HepG2 (cell line): ENCODE measurements around the gene HDLBP. TPM values are rescaled to one million over a fixed set of nuclear protein-coding genes. Genes with fewer than 3 reads are reported as not detected.

Source experiments
- ARID5B ChIP-seq: IDR thresholded peaks from 2 replicates; pipeline ENCODE4 v1.4.0; 2020; ENCODE audit warnings: mild to moderate bottlenecking, missing genetic modification reagents
- ATF3 ChIP-seq: sonication (generic); formaldehyde crosslinking; IDR thresholded peaks from 2 replicates; pipeline ENCODE4 v1.4.0; 2020; ENCODE audit warnings: missing genetic modification reagents
- KLF11 ChIP-seq: IDR thresholded peaks from 2 replicates; pipeline ENCODE4 v1.6.1; 2016; ENCODE audit warnings: missing compliant biosample characterization
- KLF12 ChIP-seq: sonication (generic); formaldehyde crosslinking; IDR thresholded peaks from 2 replicates; pipeline ENCODE4 v1.4.0; 2020; ENCODE audit warnings: missing genetic modification reagents, borderline replicate concordance
- NRL ChIP-seq: sonication (generic); formaldehyde crosslinking; IDR thresholded peaks from 2 replicates; pipeline ENCODE4 v1.5.0; 2020; ENCODE audit warnings: missing genetic modification reagents, mild to moderate bottlenecking, moderate library complexity, borderline replicate concordance
- PHF20 ChIP-seq: sonication (generic); formaldehyde crosslinking; IDR thresholded peaks from 2 replicates; pipeline ENCODE4 v1.5.0; 2020; ENCODE audit warnings: mild to moderate bottlenecking, missing genetic modification reagents
- SAP130 ChIP-seq: IDR thresholded peaks from 2 replicates; pipeline ENCODE4 v1.6.1; 2016; ENCODE audit warnings: low read depth
- TAF1 ChIP-seq: sonication (generic); formaldehyde crosslinking; IDR thresholded peaks from 2 replicates; pipeline ENCODE4 v1.4.0; 2020; ENCODE audit warnings: missing genetic modification reagents
- TBL1XR1 ChIP-seq: fragments of 150-350 bp; IDR thresholded peaks from 2 replicates; pipeline ENCODE4 v1.6.1; 2014; ENCODE audit warnings: borderline replicate concordance, low read length; ENCODE audit not compliant: partially characterized antibody
- TBX2 ChIP-seq: sonication (generic); formaldehyde crosslinking; IDR thresholded peaks from 2 replicates; pipeline ENCODE4 v1.5.0; 2020; ENCODE audit warnings: missing genetic modification reagents, mild to moderate bottlenecking, borderline replicate concordance
- TFDP2 ChIP-seq: sonication (generic); formaldehyde crosslinking; IDR thresholded peaks from 2 replicates; pipeline ENCODE4 v1.4.0; 2020; ENCODE audit warnings: missing genetic modification reagents
- ZFP1 ChIP-seq: IDR thresholded peaks from 2 replicates; pipeline ENCODE4 v1.6.1; 2016
- ZNF136 ChIP-seq: sonication (generic); formaldehyde crosslinking; IDR thresholded peaks from 2 replicates; pipeline ENCODE4 v1.8.1; 2022; ENCODE audit warnings: low read depth, mild to moderate bottlenecking, moderate library complexity, missing genetic modification reagents
- ZNF256 ChIP-seq: sonication (generic); formaldehyde crosslinking; conservative IDR thresholded peaks from 2 replicates; pipeline ENCODE4 v1.4.0; 2020; ENCODE audit warnings: missing genetic modification reagents
- ZNF276 ChIP-seq: sonication (generic); formaldehyde crosslinking; IDR thresholded peaks from 2 replicates; pipeline ENCODE4 v1.4.0; 2020; ENCODE audit warnings: mild to moderate bottlenecking, low read depth, missing genetic modification reagents
- ZNF687 ChIP-seq: sonication (generic); formaldehyde crosslinking; IDR thresholded peaks from 2 replicates; pipeline ENCODE4 v1.5.1; 2020; ENCODE audit warnings: mild to moderate bottlenecking, missing genetic modification reagents, moderate library complexity
- ZSCAN22 ChIP-seq: sonication (generic); formaldehyde crosslinking; IDR thresholded peaks from 2 replicates; pipeline ENCODE4 v1.4.0; 2020; ENCODE audit warnings: mild to moderate bottlenecking, missing genetic modification reagents
- ZSCAN29 ChIP-seq: sonication (generic); formaldehyde crosslinking; conservative IDR thresholded peaks from 2 replicates; pipeline ENCODE4 v1.4.0; 2020; ENCODE audit warnings: mild to moderate bottlenecking, missing genetic modification reagents
- polyA plus RNA-seq, 8 experiments: library from polyadenylated mRNA; depleted of rRNA in 3 of 8; stranded (reverse) in 7 of 8; unstranded in 1 of 8; fragments of >200 nt; fragmentation: Illumina TruSeq in 4 of 8; extraction: Trizol in 4 of 8; gene quantifications; 2 replicates each; pipeline versions ENCODE4 v1.2.1 to v1.2.3, GENCODE V29; 2011 to 2016; ENCODE audit warnings: low read depth in 4 of 8, missing spikeins in 1 of 8, mixed read lengths in 1 of 8; ENCODE audit not compliant: insufficient read depth in 1 of 8
- total RNA-seq, 5 experiments: library from RNA; depleted of rRNA; stranded (reverse); fragments of >200 nt; fragmentation: Illumina TruSeq; extraction: Trizol; gene quantifications; 2 replicates each; pipeline ENCODE4 v1.2.3, GENCODE V29; 2016; ENCODE audit warnings: low read depth in 1 of 5

HDLBP gene
- total and polyA plus RNA-seq, 2 of the 13 experiments (the other 11 are each of a cell fraction or from before 2014, with no cell fraction given) = 464 to 707 TPM

DNA sequence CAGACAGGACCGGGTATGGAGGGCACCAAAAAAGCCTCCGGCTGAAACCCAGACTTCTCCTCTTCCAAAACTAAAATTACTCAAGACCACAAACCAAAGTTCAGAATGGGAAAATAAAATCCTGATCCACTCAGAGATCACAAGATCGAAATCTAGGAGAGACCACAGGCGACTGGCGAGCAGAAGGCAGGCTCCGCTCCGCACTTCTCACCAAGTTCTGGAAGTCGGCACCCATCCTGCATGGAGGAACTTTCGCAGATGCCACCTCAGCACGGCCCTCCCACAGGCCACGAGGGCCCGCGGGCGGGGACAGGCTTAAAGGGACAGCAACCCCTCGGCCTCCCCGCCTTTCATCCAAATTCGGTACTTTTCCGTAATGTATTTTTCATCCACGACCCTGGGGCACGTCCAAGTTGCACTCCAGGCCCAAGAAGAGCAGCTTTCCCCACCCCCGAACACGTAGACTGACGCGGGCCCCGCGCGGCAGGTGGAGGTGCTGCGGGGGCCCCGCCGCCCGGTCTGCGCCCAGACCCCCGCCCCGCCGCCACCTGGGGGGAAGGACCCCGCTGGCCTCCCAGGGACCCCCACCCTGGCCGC lies 43.7 kb downstream of the HDLBP start (continued):
- TF ChIP-seq ATF3 (CRISPR knock-in tag) = 0 out of 2 replicates have a peak, but pooled peaks have one; percentile 17
- TF ChIP-seq ZSCAN22 (CRISPR knock-in tag) = no peak
- TF ChIP-seq ZFP1 (CRISPR knock-in tag) = no peak
- no peak for TF ChIP-seq KLF11 (CRISPR knock-in tag)
- TF ChIP-seq KLF12 (CRISPR knock-in tag) = 0 out of 2 replicates have a peak, but pooled peaks have one; percentile 2
- TF ChIP-seq ZNF276 (CRISPR knock-in tag) = no peak
- TF ChIP-seq TBX2 = peak; percentile 37; the same call in 1 of the 2 replicates
- no peak for TF ChIP-seq ARID5B (CRISPR knock-in tag)
- TF ChIP-seq TBL1XR1 = no peak
- TF ChIP-seq SAP130 (CRISPR knock-in tag) = peak; percentile 87
- 0 out of 2 replicates have a peak, but pooled peaks have one; percentile 32 for TF ChIP-seq NRL (CRISPR knock-in tag)
- peak; percentile 25; the same call in 1 of the 2 replicates for TF ChIP-seq TFDP2
- TF ChIP-seq TAF1 (CRISPR knock-in tag) = peak; percentile 29; the same call in 1 of the 2 replicates
- TF ChIP-seq ZSCAN29 (CRISPR knock-in tag) = no peak
- TF ChIP-seq PHF20 (CRISPR knock-in tag) = no peak
- TF ChIP-seq ZNF687 = peak; percentile 80
- TF ChIP-seq ZNF256 = no peak
- no peak for TF ChIP-seq ZNF136 (CRISPR knock-in tag)
